Naive B cell (primary cell): ENCODE data around the gene FAM13B. TPM values are rescaled to one million over a fixed set of nuclear protein-coding genes. Genes with fewer than 3 reads are reported as not detected.
"Not testable (repeated sequence)": the region's sequence is repeated elsewhere in the genome, so short reads cannot be mapped to it uniquely, and the experiment has no call there.

Source experiments
- ATAC-seq, 2 donors: fragments of 150-1000 bp; cut with Tn5 transposase; 2 replicates each; pipeline ENCODE4 v1.10.0; 2021; ENCODE audit warnings: low read depth in 2 of 2, mild to moderate bottlenecking in 2 of 2, moderate library complexity in 2 of 2
- DNase-seq: peaks from one replicate; pipeline ENCODE4 v3.0.0; 2022
- H3K27ac Mint-ChIP-seq, 6 donors: one replicate each; pipeline ENCODE4 v1.8.0; 2020 to 2022; ENCODE audit warnings: mild to moderate bottlenecking in 6 of 6, mixed read lengths in 6 of 6, moderate library complexity in 5 of 6, inconsistent platforms in 2 of 6
- H3K27me3 Mint-ChIP-seq, 3 donors: one replicate each; pipeline ENCODE4 v1.8.0; 2021 to 2022; ENCODE audit warnings: mixed read lengths in 3 of 3, mild to moderate bottlenecking in 1 of 3
- H3K36me3 Mint-ChIP-seq, 2 donors: one replicate each; pipeline ENCODE4 v1.8.0; 2020 to 2022; ENCODE audit warnings: mixed read lengths in 2 of 2, inconsistent platforms in 1 of 2, mild to moderate bottlenecking in 1 of 2
- H3K4me1 Mint-ChIP-seq, 3 donors: one replicate each; pipeline ENCODE4 v1.8.0; 2020 to 2022; ENCODE audit warnings: mixed read lengths in 3 of 3, inconsistent platforms in 1 of 3, mild to moderate bottlenecking in 1 of 3, moderate library complexity in 1 of 3
- H3K4me3 Mint-ChIP-seq, 8 donors: one replicate each; pipeline ENCODE4 v1.8.0; 2020 to 2022; ENCODE audit warnings: mild to moderate bottlenecking in 8 of 8, mixed read lengths in 8 of 8, moderate library complexity in 8 of 8, inconsistent platforms in 2 of 8
- H3K9me3 Mint-ChIP-seq, 7 donors: one replicate each; pipeline ENCODE4 v1.8.0; 2020 to 2022; ENCODE audit warnings: mixed read lengths in 7 of 7, mild to moderate bottlenecking in 5 of 7, inconsistent platforms in 2 of 7, moderate library complexity in 1 of 7
- polyA plus RNA-seq, 6 donors: library from polyadenylated mRNA; unstranded; fragments of 300-500 nt; fragmentation: Illumina TruSeq; gene quantifications; one replicate each; pipeline ENCODE4 v1.2.3, GENCODE V29; 2021; ENCODE audit warnings: low read depth in 6 of 6

The FAM13B gene
- polyA plus RNA-seq, 6 donors from 2014 or later, result 34.6 to 50.7 (median 41.0) TPM

GRCh38 chr5:138028971-138029365 is 3.9 kb downstream of the FAM13B start:
- H3K27ac Mint-ChIP-seq, result peak overlapping the region in 5 of 6 donors; percentile 88 to 99 (median 92)
- peak overlapping the region; percentile 15 to 99 (median 79) for H3K4me3 Mint-ChIP-seq
- DNase-seq, result no peak
- H3K9me3 Mint-ChIP-seq, result no peaks in the 10 kb centered on the region
- H3K27me3 Mint-ChIP-seq, result no peaks in the 10 kb centered on the region
- ATAC-seq, result no peak
- H3K36me3 Mint-ChIP-seq, result no peaks in the 10 kb centered on the region
- H3K4me1 Mint-ChIP-seq, result peaks cover 59 to 81% (median 68%) of the 10 kb centered on the region in 3 donors

DNA sequence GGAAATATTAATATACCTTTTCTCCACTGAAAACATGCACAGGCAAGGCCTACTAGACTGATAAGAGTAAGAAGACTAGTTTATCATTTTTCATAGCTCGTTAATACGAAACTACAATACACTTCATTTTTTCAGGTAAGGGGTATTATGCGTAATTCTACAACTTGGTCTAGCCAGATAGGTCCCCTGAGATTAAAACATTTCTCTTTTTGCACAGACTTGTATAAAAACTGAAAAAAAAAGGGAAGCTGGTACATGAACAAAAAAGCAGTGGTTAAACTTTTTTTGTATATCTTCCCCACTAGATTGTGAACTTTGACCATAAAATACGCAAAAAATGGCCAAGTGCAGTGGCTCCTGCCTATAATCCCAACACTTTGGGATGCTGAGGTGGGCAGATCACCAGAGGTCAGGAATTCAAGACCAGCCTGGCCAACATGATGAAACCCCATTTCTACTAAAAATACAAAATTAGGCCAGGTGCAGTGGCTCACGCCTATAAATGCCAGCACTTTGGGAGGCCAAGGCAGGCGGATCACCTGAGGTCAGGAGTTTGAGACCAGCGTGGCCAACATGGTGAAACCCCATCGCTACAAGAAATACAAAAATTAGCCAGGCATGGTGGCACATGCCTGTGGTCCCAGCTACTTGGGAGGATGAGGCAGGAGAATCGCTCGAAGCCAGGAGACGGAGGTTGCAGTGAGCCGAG is 4.5 kb downstream of the FAM13B start:
- H3K27me3 Mint-ChIP-seq, H3K9me3 Mint-ChIP-seq, H3K36me3 Mint-ChIP-seq: not testable (repeated sequence)
- peak overlapping the region; percentile 88 to 99 (median 92) for H3K27ac Mint-ChIP-seq
- ATAC-seq, result peak; percentile 36 to 40
- peak overlapping the region; percentile 57 to 99 (median 79) for H3K4me3 Mint-ChIP-seq
- peak; percentile 73 for DNase-seq
- H3K4me1 Mint-ChIP-seq, result peaks cover 56 to 81% (median 68%) of the 10 kb centered on the region in 3 donors

- not testable (repeated sequence) for ATAC-seq, DNase-seq, H3K9me3 Mint-ChIP-seq, H3K36me3 Mint-ChIP-seq, H3K27me3 Mint-ChIP-seq
- peak overlapping the region in 2 of 6 donors; percentile 88 to 99 for H3K27ac Mint-ChIP-seq
- H3K4me1 Mint-ChIP-seq, result peaks cover 60 to 87% (median 79%) of the 10 kb centered on the region in 3 donors
- peak overlapping the region in 1 of 8 donors; percentile 76 for H3K4me3 Mint-ChIP-seq
These were observed 6.1 kb downstream of the FAM13B start for GRCh38 chr5:138026793-138027192.

- Mint-ChIP-seq H3K27me3 (no peaks in the 10 kb centered on the region), H3K4me3 (peak overlapping the region in 2 of 8 donors; percentile 22 to 74), H3K4me1 (peaks cover 59 to 85% (median 84%) of the 10 kb centered on the region in 3 donors), H3K36me3 (no peaks in the 10 kb centered on the region), H3K9me3 (no peaks in the 10 kb centered on the region), H3K27ac (no peak overlapping the region)
- DNase-seq, result no peak
- ATAC-seq, result no peak
These were observed 7.6 kb downstream of the FAM13B start for GRCh38 chr5:138025285-138025684.

GRCh38 chr5:138024117-138024516 is 8.8 kb downstream of the FAM13B start:
- Mint-ChIP-seq H3K27ac (peak overlapping the region in 2 of 6 donors; percentile 12 to 30), H3K4me1 (peaks cover 48 to 74% (median 72%) of the 10 kb centered on the region in 3 donors), H3K9me3 (no peaks in the 10 kb centered on the region), H3K27me3 (no peaks in the 10 kb centered on the region), H3K36me3 (peaks cover 0 to 3% of the 10 kb centered on the region in 2 donors), H3K4me3 (peak overlapping the region in 1 of 8 donors; percentile 45)
- DNase-seq (no peak), ATAC-seq (no peak)

GRCh38 chr5:138022912-138023311 is 10.0 kb downstream of the FAM13B start:
- Mint-ChIP-seq H3K4me3 (peak overlapping the region in 1 of 8 donors; percentile 80), H3K27ac (peak overlapping the region in 2 of 6 donors; percentile 16 to 45)

DNA sequence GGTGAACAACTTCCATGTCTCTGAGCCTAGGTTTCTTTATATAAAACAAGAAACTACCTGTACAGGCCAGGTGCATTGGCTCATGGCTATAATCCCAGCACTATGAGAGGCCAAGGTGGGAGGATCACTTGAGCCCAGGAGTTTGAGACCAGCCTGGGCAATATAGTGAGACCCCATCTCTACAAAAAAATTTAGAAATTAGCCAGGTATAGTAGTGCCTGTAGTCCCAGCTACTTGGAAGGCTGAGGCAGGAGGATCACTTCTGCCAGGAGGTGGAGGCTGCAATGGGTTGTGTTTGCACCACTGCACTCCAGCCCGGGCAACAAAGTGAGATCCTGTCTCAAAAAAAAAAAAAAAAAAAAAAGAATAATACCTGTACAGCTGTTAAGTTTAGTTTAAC is 11.1 kb downstream of the FAM13B start:
- DNase-seq (no peak), ATAC-seq (no peak)
- Mint-ChIP-seq H3K4me1 (peaks cover 34 to 63% (median 55%) of the 10 kb centered on the region in 3 donors), H3K9me3 (no peaks in the 10 kb centered on the region), H3K27me3 (no peaks in the 10 kb centered on the region), H3K27ac (peak overlapping the region in 1 of 6 donors; percentile 20), H3K36me3 (peaks cover 12 to 18% of the 10 kb centered on the region in 2 donors), H3K4me3 (peak overlapping the region in 1 of 8 donors; percentile 3)

More at GRCh38 chr5:138022912-138023311, 10.0 kb downstream of the FAM13B start:
- Mint-ChIP-seq H3K4me1 (peaks cover 43 to 67% (median 64%) of the 10 kb centered on the region in 3 donors), H3K36me3 (peaks cover 7 to 11% of the 10 kb centered on the region in 2 donors), H3K27me3 (no peaks in the 10 kb centered on the region), H3K9me3 (no peaks in the 10 kb centered on the region)
- no peak for DNase-seq
- no peak for ATAC-seq

DNA sequence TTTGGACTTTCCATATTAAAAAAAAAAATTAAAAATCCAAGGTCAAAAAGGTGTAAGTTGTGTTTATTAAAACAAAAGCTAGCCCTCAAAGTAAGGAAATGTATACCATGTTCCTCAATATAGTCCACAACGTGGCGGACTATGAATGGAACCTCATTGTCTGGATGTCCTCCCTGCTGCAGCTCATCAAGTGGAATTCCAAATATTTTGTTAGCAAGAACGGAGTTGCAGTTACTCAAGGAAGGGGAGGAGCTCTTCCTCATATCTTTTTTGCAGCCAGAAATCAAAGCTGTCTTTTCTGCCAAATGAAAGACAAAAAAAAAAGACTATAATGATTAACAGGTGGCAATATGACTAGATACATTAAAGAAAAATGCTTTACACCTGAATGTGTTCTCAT is 14.0 kb downstream of the FAM13B start:
- no peak overlapping the region for H3K27ac Mint-ChIP-seq
- peaks cover 12 to 18% of the 10 kb centered on the region in 2 donors for H3K36me3 Mint-ChIP-seq
- peaks cover 18 to 41% (median 37%) of the 10 kb centered on the region in 3 donors for H3K4me1 Mint-ChIP-seq

DNA sequence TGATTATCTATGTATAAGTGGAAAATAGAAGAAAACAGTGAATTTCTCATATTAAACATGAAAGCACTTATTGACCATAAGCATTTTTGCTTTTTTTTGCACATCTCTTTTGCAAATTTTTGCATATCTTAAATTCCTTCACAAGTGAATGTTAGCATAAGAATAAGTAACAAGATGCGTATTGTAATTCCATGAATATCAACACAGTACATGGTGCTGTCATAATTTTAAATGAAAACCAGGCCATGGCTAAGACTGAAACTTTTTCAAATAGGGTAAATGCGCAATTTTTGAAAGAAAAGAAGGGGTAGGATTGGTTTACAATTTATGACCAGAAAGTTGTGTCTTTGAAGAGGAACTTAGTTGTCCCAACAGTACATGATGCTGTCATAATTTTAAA is 17.0 kb downstream of the FAM13B start:
- Mint-ChIP-seq H3K4me3 (no peak overlapping the region), H3K9me3 (no peaks in the 10 kb centered on the region), H3K27me3 (no peaks in the 10 kb centered on the region), H3K4me1 (peaks cover under 1 to 23% (median 13%) of the 10 kb centered on the region in 3 donors), H3K36me3 (peaks cover 16 to 21% of the 10 kb centered on the region in 2 donors), H3K27ac (no peak overlapping the region)
- DNase-seq (no peak), ATAC-seq (no peak)

More for the DNA sequence above, 14.0 kb downstream of the FAM13B start:
- H3K9me3 Mint-ChIP-seq, result no peaks in the 10 kb centered on the region
- no peak overlapping the region for H3K4me3 Mint-ChIP-seq
- no peaks in the 10 kb centered on the region for H3K27me3 Mint-ChIP-seq
- ATAC-seq (no peak), DNase-seq (no peak)

GRCh38 chr5:138011991-138012390 is 20.9 kb downstream of the FAM13B start:
- Mint-ChIP-seq H3K36me3 (peaks cover 11 to 14% of the 10 kb centered on the region in 2 donors), H3K27me3 (no peaks in the 10 kb centered on the region), H3K27ac (no peak overlapping the region), H3K4me3 (no peak overlapping the region), H3K4me1 (peaks cover 0 to 15% (median 5%) of the 10 kb centered on the region in 3 donors), H3K9me3 (no peaks in the 10 kb centered on the region)
- ATAC-seq (no peak), DNase-seq (no peak)

- Mint-ChIP-seq H3K27ac (peak overlapping the region in 2 of 6 donors; percentile 24 to 39), H3K4me1 (peaks cover 16 to 23% (median 16%) of the 10 kb centered on the region in 3 donors), H3K27me3 (no peaks in the 10 kb centered on the region), H3K4me3 (no peak overlapping the region), H3K9me3 (peaks cover 0 to 14% (median 12%) of the 10 kb centered on the region in 7 donors), H3K36me3 (peaks cover 19 to 37% of the 10 kb centered on the region in 2 donors)
- DNase-seq (no peak), ATAC-seq (no peak)
These were observed 32.7 kb downstream of the FAM13B start for GRCh38 chr5:138000102-138000723.

DNA sequence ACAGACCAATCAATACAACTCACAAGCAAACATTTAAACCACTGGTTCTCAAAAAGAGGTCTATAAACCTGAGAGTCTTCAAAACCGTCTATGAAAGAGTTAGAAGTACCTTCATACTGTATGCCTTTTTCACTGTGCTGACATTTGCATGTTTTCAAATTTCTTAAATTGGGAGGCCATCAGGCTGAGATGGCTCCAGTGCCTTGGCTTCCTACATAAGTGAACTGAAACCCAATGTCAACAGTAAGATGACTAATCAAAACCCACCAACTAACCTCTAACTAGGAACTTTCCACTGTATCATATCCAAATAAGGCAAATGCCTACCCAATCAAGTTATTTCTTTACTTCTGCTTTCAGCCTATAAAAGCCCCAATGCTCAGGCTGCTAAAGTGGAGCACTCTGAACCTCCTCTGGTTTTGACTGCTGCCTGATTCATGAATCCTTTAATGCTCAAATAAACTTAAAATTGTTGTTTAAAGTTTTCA is 35.1 kb downstream of the FAM13B start:
- H3K9me3 Mint-ChIP-seq, result peaks cover 0 to 14% (median 12%) of the 10 kb centered on the region in 7 donors
- no peak overlapping the region for H3K4me3 Mint-ChIP-seq
- DNase-seq, result no peak
- H3K27me3 Mint-ChIP-seq, result no peaks in the 10 kb centered on the region
- H3K27ac Mint-ChIP-seq, result peak overlapping the region in 3 of 6 donors; percentile 47 to 80 (median 65)
- peak in 1 of 2 donors; percentile 30 for ATAC-seq
- H3K36me3 Mint-ChIP-seq, result peaks cover 19 to 33% of the 10 kb centered on the region in 2 donors
- peaks cover 19 to 25% (median 23%) of the 10 kb centered on the region in 3 donors for H3K4me1 Mint-ChIP-seq

GRCh38 chr5:137995749-137996128 is 37.1 kb downstream of the FAM13B start:
- Mint-ChIP-seq H3K9me3 (peaks cover 0 to 14% (median 12%) of the 10 kb centered on the region in 7 donors), H3K4me3 (peak overlapping the region in 1 of 8 donors; percentile 39), H3K36me3 (peaks cover 19 to 34% of the 10 kb centered on the region in 2 donors), H3K4me1 (peaks cover 18 to 31% (median 25%) of the 10 kb centered on the region in 3 donors), H3K27ac (peak overlapping the region in 2 of 6 donors; percentile 10 to 18), H3K27me3 (no peaks in the 10 kb centered on the region)
- ATAC-seq, result no peak
- no peak for DNase-seq
